Erythroblast (primary cell): ENCODE measurements around the gene RUNX3.

Source experiments
- GATA1 ChIP-seq: IDR thresholded peaks from 2 replicates; pipeline ENCODE4 v1.6.1; 2011; ENCODE audit warnings: low read depth, mild to moderate bottlenecking, control low read depth, low read length, moderate library complexity
- POLR2A ChIP-seq: IDR thresholded peaks from 2 replicates; pipeline ENCODE4 v1.6.1; 2011; ENCODE audit warnings: mild to moderate bottlenecking, low read length

DNA sequence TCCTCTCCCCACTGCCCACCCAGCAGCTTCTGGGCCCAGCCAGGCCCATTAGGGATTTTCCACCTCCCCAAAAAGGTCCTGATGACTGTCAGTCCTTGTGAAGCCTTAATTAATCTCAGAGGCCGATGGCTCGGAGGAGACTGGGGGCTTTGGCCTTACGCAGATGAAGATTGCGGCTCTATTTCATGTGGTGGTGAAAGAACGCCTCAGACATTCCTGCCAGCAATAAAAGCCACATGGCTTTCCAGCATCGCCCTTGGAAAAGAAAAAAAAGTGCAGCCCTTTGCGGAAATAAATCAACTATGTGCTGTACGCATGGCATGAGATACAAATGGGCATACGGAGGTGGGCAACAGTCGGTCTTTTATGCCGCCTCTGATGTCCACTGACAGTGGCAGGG lies 6.6 kb upstream of the RUNX3 start:
- no peak for TF ChIP-seq POLR2A
- TF ChIP-seq GATA1 = no peak
